Mononuclear cell (primary cell): ENCODE data around the gene ANKRD22. TPM values are rescaled to one million over a fixed set of nuclear protein-coding genes. Genes with fewer than 3 reads are reported as not detected.
"Not testable (repeated sequence)": the region's sequence is repeated elsewhere in the genome, so short reads cannot be mapped to it uniquely, and the experiment has no call there.

Experiments
- H3K27me3 ChIP-seq: 2 replicates; pipeline ENCODE4 v1.6.0; 2011; ENCODE audit warnings: low read length, control low read depth; ENCODE audit not compliant: insufficient read depth
- H3K4me1 ChIP-seq: 2 replicates; pipeline ENCODE4 v1.5.1; 2011; ENCODE audit warnings: mild to moderate bottlenecking, low read length, control low read depth; ENCODE audit not compliant: insufficient read depth
- H3K4me3 ChIP-seq: 2 replicates; pipeline ENCODE4 v1.5.1; 2011; ENCODE audit warnings: mild to moderate bottlenecking, low read length, moderate library complexity
- H3K9me3 ChIP-seq: 2 replicates; pipeline ENCODE4 v1.5.1; 2011; ENCODE audit warnings: low read depth, mild to moderate bottlenecking, control low read depth, low read length
- total RNA-seq: library from RNA; depleted of rRNA; stranded (reverse); fragments of >200 nt; gene quantifications from one replicate; pipeline ENCODE4 v1.2.3, GENCODE V29; 2012

The ANKRD22 gene
- total RNA-seq, 1 donor, result 0.31 TPM

- not testable (repeated sequence) for H3K4me3 ChIP-seq, H3K27me3 ChIP-seq, H3K9me3 ChIP-seq
- H3K4me1 ChIP-seq, result peaks cover 32% of the 10 kb centered on the region
Observed at GRCh38 chr10:88882646-88883447, 31.2 kb upstream of the ANKRD22 start.

- H3K4me1 ChIP-seq, result peaks cover 32% of the 10 kb centered on the region
- H3K27me3 ChIP-seq, result no peaks in the 10 kb centered on the region
- H3K4me3 ChIP-seq, result no peak overlapping the region
- no peaks in the 10 kb centered on the region for H3K9me3 ChIP-seq
Observed at GRCh38 chr10:88881922-88882645, 30.4 kb upstream of the ANKRD22 start.

GRCh38 chr10:88881320-88881719 lies 29.7 kb upstream of the ANKRD22 start:
- Histone ChIP-seq H3K4me1 (peaks cover 32% of the 10 kb centered on the region), H3K27me3 (no peaks in the 10 kb centered on the region), H3K9me3 (no peaks in the 10 kb centered on the region), H3K4me3 (peak overlapping the region; percentile 71)

GRCh38 chr10:88880282-88881076 lies 28.8 kb upstream of the ANKRD22 start:
- Histone ChIP-seq H3K4me3 (peak overlapping the region; percentile 71), H3K4me1 (peaks cover 32% of the 10 kb centered on the region)

GRCh38 chr10:88879534-88880281 lies 28.1 kb upstream of the ANKRD22 start, which contains the start of gene STAMBPL1:
STAMBPL1 (plus strand) TSS chr10:88880245; CDS start chr10:88901709, 21,464 bp downstream.
- H3K9me3 ChIP-seq, result no peaks in the 10 kb centered on the region
- H3K4me3 ChIP-seq, result peak within 1 kb of the TSS; percentile 71
- no peaks in the 10 kb centered on the region for H3K27me3 ChIP-seq
- H3K4me1 ChIP-seq, result peaks cover 32% of the 10 kb centered on the region

More at GRCh38 chr10:88880282-88881076, 28.8 kb upstream of the ANKRD22 start:
- no peaks in the 10 kb centered on the region for H3K9me3 ChIP-seq
- no peaks in the 10 kb centered on the region for H3K27me3 ChIP-seq

- Histone ChIP-seq H3K4me3 (no peak overlapping the region), H3K27me3 (no peaks in the 10 kb centered on the region), H3K4me1 (peaks cover 32% of the 10 kb centered on the region), H3K9me3 (no peaks in the 10 kb centered on the region)
Observed at GRCh38 chr10:88877298-88877697, 25.7 kb upstream of the ANKRD22 start.

- no peaks in the 10 kb centered on the region for H3K27me3 ChIP-seq
- H3K4me1 ChIP-seq, result peaks cover 17% of the 10 kb centered on the region
- H3K9me3 ChIP-seq, result no peaks in the 10 kb centered on the region
- H3K4me3 ChIP-seq, result no peak overlapping the region
Observed at GRCh38 chr10:88875081-88875480, 23.4 kb upstream of the ANKRD22 start.

GRCh38 chr10:88874281-88874680 lies 22.6 kb upstream of the ANKRD22 start:
- no peaks in the 10 kb centered on the region for H3K27me3 ChIP-seq
- H3K4me3 ChIP-seq, result no peak overlapping the region
- H3K9me3 ChIP-seq, result no peaks in the 10 kb centered on the region
- H3K4me1 ChIP-seq, result peaks cover 11% of the 10 kb centered on the region

GRCh38 chr10:88873757-88874156 lies 22.1 kb upstream of the ANKRD22 start:
- no peaks in the 10 kb centered on the region for H3K9me3 ChIP-seq

GRCh38 chr10:88870089-88870488 lies 18.4 kb upstream of the ANKRD22 start:
- Histone ChIP-seq H3K4me1 (no peaks in the 10 kb centered on the region), H3K9me3 (no peaks in the 10 kb centered on the region), H3K4me3 (no peak overlapping the region), H3K27me3 (no peaks in the 10 kb centered on the region)

More at GRCh38 chr10:88873757-88874156, 22.1 kb upstream of the ANKRD22 start:
- no peak overlapping the region for H3K4me3 ChIP-seq
- peaks cover 6% of the 10 kb centered on the region for H3K4me1 ChIP-seq
- no peaks in the 10 kb centered on the region for H3K27me3 ChIP-seq

- H3K4me3 ChIP-seq, result no peak overlapping the region
- H3K4me1 ChIP-seq, result no peaks in the 10 kb centered on the region
- H3K9me3 ChIP-seq, result no peaks in the 10 kb centered on the region
- no peaks in the 10 kb centered on the region for H3K27me3 ChIP-seq
Observed at GRCh38 chr10:88866454-88866853, 14.8 kb upstream of the ANKRD22 start.

- peaks cover 5% of the 10 kb centered on the region for H3K4me1 ChIP-seq
Observed at GRCh38 chr10:88865281-88865876, 13.7 kb upstream of the ANKRD22 start.

GRCh38 chr10:88861036-88861435 lies 9.4 kb upstream of the ANKRD22 start:
- Histone ChIP-seq H3K27me3 (no peaks in the 10 kb centered on the region), H3K4me3 (no peak overlapping the region), H3K4me1 (peaks cover 16% of the 10 kb centered on the region), H3K9me3 (no peaks in the 10 kb centered on the region)

More at GRCh38 chr10:88865281-88865876, 13.7 kb upstream of the ANKRD22 start:
- Histone ChIP-seq H3K4me3 (no peak overlapping the region), H3K27me3 (no peaks in the 10 kb centered on the region), H3K9me3 (no peaks in the 10 kb centered on the region)

- Histone ChIP-seq H3K4me3 (no peak overlapping the region), H3K27me3 (no peaks in the 10 kb centered on the region), H3K4me1 (peaks cover 37% of the 10 kb centered on the region), H3K9me3 (no peaks in the 10 kb centered on the region)
Observed at GRCh38 chr10:88858491-88858890, 6.8 kb upstream of the ANKRD22 start.
